HS-27A (cell line): ENCODE data around the gene TNNT2.

Source experiments
- DNase-seq: peaks from one replicate; pipeline ENCODE4 v3.0.0-alpha.2; 2012; ENCODE audit warnings: low read depth, missing footprints

The TNNT2 gene

DNA sequence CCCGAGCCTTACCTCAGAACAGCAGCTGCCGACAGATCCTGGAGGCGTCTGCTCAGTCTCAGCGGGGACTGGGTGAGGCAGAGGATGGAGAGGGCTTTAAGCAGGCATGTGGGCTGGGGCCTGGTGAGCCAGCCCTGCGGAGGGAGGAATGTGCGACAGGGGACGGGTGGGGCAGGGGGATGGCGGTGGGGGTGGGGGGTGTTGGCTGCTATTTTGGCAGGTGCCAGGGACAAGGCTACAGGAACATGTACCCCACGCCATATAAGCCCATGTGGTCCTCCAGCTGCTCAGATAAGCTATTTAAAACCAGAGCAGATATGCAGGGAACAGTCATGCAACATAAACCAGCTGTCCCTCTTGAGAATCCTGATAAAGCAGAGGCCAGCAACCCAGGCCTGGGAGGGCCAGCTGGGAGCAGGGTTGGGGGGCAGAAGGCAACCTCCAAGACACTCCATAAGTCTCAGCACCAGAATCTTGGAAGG lies at the start of gene TNNT2:
TSS of gene TNNT2 (minus strand) at position 70 of the 482 bp plus-strand sequence. CDS start 4,426 bp downstream, outside the sequence.
- DNase-seq = no peak

DNA sequence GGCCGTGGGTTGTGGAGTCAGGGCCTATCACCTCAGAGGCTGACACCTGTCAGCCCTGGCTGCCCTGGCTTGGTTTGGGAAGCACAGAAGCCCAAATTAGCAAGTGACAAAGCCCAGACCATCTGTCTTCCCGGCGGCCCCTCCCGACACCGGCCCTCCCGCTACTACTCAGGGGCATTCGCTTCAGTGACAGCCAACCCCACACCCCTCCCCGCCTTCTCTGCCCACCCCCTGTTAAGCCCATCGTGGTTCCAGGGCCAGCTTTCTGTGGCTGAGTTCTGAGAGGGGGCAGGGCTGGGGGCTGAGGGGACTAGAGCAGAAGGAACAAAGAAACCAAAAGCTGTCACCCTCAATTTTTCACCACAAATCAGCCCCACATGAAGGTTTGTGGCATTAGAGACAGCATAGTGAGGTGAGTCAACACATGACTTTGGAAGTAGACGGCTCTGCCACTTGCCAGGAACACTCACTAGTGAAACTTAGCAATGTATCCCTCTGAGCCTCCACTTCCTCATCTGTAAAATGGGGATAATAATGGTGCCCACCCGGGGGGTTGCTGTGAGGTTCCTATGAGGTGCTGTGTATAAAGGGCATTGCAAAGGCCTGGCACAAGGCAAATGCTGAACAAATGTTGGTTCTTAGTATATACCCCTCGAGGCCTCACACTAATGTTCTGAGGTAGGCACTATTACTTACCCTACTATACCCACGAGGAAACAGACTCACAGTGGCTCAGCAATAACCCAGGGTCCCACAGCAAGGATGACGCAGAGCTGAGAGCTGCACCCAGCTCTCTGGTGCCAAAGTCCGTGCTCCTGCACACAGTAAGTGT lies 49.2 kb upstream of the TNNT2 start:
- DNase-seq = no peak

DNA sequence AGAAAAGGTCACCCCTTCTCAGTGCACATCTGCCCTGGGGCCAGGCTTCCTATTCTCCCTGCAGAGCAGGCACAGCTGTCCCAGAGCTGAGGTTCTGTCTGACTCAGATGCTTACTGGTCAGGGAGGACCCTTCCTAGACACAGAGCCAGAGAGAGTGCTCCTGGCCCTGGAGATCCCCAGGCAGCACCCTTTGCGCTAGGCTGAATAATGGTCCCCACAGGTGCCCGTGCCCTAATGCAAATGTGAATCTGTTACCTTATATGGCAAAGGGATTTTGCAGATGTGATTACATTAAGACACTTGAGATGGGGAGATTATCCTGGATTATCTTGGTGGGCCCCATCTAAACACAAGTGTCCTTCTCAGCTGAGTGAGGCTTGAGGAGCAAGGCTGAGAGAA lies 46.7 kb upstream of the TNNT2 start:
- no peak for DNase-seq

DNA sequence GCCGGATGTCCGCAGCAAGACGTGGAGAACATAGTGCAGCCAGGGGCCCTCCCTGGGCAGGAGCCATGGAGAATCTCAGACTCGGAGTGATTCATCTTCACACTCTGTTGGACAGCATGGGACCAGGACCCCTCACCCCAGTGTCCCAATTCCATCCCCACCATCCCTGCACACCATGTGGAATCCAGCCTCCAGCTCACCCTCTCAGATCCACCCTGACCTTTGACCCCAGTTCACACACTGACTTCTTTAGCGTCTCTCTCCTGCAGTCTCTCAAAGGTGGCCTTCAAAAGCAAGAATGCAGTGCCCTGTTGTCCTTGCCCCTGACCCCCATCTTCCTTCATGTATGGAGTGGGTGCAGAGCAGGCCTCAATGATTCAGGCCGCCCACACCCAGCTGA lies 46.2 kb upstream of the TNNT2 start:
- no peak for DNase-seq

DNA sequence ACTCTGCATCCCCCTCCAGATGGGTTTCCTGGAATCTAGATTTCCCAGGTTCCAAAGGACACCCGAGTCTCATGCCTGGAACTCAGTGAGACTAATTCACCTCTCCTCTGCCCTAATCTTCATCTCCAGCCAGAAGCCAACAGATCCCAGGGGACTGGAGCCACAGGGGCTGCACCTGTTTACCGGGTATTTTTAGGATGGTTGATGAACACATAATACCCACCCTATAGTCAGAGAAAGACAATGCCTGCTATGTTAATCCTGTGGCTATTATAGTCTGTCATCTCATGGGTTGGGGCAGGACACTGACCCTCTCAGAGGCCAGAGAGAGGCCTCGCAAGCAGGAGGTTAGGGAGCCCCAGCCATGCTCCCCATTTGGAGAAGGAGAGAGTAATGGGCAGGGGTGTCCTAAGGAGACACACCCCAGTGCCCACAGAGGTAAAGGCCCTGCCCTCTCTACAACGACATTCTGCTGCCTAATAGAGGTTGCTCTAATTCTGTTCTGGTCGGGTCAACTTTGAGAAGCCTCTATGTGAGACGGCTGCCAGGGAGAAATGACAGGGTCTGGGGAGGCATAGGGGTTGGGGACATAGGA lies 45.1 kb upstream of the TNNT2 start:
- no peak for DNase-seq

DNA sequence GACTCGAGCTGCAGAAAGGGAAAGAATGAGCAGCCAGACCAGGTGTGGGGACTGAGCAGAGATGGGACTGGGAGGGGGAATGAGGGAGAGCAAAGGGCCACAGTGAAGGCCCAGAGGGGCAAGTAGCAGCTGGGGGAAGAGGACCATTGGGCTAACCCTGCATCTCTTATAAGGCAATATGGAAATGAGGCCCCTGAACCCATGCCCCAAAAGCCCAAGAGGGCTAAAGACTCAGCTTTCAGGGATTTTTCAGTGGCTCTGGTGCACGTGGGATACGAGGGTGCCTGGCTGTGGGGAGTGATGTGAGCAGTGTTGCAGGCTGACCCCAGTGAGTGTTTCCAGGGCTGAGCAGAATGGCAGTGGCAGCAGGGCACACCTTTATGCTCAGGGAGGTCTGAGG lies 44.5 kb upstream of the TNNT2 start:
- DNase-seq = no peak

DNA sequence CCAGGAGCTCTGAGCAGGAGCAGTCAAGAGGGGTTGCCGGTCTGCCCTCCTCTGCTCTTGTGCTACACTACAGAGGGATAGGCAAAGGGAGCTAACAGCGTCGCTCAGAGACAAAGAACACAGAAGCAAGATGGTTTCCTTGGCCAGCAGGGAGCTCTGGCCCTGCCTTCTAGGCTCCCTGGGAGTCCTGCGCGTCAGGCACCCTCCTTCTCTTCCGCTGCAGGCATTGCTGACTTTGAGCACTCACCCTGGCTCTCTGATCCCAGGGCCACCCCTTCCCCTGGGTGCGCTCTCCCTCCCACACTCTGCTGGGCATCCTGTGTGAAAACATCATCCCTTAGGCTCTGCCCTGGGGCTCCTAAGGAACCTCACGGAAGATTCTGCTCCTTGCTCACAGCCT lies 43.6 kb upstream of the TNNT2 start:
- DNase-seq = no peak

DNA sequence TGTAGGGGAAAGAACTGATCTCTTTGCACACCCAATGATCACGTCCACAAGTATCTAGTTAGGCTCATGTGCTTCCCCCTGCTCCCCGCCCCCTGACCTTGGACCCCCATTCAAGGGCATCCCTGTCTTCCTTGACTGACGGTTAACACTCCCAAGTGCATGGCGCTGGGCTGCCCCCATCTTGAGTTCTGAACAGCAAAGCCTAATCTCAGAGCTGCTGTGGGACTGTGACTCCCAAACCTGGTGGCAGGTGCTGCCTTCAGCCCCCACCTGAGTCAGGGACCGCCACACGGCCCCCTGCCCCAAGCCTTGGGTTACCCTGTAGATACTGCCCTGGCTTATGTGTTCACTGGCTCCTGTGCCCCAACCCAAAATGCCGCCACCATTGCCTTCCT lies 43.1 kb upstream of the TNNT2 start:
- no peak for DNase-seq

DNA sequence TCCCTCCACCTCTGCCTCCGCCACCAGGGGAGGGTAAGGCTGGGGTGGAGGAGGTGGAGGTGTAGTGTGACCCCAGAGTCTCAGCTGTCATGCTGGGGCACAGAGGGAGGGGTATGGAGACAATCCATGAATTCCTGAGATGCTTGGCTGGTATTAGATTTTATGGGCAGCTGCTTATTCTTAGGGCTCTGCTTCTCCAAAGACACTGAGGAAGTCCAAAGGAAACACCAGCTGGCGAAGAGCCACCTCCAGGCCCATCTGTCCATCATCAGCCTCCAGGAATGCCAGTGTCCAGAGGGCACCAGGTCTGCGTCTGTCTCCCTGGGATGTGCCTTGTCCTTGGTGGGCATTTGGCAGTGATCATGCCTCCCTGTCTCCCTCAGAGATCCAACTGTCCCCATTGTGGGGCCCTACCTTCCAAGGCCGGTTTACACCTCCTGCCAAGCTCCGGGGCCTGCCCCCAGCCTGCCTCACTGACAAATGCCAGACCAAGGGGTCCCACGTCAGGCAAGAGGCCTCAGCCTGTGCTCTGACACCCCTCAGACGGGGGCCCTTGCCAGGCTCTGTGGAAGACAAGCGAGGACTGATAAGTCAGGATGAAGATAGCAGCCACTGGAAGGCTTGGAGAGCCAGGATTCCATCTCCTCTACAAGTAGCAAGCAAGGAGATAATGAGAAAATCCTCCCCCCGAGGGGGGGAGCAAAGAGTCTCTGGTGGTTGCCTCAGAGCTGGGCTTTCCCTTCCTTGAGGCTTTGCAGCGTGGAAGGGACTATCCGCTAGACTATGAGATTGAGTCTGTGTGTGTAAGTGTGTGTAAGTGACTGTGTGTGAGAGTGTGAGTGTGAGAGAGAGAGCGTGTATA lies 42.5 kb upstream of the TNNT2 start:
- peak; percentile 11 for DNase-seq

DNA sequence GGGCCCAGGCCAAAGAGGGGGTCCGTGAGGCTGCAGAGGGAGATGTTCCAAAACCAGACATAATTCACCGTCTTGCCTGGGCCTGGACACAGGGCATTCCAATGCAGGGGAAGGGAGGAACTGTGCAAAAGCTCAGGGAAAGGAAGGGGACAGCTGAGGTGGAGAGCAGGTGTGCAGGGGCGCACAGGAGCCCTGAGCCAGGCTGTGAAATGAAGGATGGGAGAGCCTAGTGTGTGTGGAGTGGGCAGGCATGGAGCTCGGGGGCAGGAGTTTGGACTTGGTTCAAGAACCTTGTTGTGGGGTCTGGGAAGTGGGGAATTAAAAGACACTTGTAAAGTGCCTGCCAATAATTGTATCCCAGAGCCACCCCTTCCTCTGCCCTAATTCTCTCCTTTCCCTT lies 41.8 kb upstream of the TNNT2 start:
- no peak for DNase-seq

DNA sequence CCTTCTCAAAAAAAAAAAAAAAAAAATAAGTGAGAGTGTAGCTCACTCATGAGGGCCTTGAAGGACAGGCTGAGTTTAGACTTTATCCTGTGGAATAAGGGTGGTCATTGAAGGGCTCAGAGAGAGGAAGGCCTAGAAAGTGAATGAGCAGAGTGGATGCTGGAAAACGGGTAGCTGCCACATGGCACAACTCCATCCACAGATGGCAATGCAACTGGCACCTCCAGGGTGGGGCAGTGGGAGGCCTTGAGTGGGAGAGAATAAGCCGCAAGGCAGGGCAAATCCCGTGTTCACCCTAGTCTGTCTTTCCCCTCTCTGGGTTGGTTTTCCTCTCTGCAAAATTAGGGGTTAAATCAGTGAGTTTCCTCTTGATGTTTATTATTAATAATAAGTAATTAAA lies 41.0 kb upstream of the TNNT2 start:
- DNase-seq = no peak

DNA sequence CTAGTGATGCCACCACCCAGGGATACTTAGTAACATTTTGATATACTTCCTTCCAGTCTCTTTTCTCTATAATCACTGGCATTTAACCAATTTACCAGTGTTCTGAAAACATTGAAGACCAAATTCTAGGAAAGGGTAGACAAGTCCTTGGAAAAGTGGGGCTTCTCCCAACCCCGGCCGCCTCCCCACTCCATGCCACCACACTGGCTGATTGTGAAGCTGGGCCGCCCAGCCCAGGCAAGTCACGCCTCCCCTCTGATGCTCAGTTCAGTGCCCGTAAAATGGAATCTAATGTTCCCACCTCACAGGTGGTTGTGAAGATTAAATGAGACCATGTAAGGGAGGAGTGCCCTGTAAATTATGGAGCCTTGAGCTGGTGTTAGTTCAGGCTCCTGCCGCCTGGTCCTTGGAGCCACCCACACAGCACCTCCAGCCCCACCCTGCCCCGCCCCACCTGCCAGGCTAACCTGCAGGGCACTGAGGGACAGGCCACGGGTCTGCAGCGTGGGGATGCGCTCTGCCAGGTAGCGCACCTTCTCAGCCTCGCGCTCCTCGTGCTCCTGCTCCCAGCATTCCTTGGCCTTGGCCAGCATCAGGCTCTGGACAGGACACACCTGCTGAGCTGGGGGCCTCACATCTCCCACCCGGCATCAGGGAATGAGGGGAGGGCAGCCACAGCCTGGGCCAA lies 36.7 kb upstream of the TNNT2 start:
- DNase-seq = no peak

DNA sequence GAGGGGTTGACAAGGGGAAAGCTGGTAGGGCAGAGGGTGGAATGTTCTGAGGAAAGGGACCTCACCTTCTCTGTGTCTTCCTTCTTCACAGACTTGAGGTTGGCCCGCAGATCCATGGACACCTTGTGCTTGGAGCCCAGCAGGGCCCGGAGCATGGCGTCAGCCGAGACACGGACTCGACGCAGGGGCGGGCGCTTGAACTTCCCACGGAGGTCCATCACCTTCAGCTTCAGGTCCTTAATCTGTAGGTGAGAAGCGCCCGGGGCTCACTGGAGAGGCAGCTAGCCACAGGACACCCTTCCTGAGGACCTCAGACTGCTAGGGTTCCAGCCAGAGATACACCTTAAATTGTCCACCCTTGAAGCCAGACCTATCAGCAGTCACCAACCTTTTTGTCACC lies 33.8 kb upstream of the TNNT2 start:
- DNase-seq = no peak

DNA sequence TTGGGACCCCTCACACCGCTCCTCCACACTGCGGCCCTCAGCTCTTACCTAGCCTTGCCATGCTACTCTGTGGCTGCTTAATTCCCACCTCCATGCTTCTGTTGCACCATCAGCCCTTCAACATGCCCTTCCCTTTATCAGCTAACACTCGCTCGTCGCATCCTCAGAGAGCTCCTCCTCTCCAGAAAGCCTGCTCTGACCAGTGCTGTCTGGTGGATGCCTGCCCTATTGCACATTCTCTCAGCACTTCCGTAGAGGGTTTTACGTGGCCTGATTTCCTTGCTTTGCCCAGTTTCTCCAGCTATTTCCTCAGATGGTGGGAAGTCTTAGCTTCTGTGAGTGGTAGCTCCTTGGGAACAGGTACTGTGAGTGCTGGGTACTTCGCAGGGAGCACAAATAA lies 32.0 kb upstream of the TNNT2 start:
- DNase-seq = no peak

DNA sequence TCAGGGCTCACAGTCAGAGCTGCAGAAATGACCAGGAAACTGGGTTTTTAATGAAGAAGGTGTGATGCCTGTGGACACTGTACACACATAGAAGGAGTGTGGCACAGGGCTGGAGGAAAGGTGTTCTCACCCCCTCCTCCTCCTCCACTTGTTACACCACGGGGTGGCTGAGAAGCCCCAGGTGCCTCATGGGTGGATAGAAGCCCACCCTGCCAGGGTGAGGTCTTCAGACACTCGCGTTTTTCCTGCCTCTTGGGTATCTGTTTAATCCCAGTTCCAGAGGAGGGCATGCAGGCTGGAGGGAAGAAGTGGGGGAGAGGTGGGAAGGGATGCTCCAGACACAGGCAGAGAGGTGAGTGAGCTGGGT lies 31.3 kb upstream of the TNNT2 start:
- no peak for DNase-seq

DNA sequence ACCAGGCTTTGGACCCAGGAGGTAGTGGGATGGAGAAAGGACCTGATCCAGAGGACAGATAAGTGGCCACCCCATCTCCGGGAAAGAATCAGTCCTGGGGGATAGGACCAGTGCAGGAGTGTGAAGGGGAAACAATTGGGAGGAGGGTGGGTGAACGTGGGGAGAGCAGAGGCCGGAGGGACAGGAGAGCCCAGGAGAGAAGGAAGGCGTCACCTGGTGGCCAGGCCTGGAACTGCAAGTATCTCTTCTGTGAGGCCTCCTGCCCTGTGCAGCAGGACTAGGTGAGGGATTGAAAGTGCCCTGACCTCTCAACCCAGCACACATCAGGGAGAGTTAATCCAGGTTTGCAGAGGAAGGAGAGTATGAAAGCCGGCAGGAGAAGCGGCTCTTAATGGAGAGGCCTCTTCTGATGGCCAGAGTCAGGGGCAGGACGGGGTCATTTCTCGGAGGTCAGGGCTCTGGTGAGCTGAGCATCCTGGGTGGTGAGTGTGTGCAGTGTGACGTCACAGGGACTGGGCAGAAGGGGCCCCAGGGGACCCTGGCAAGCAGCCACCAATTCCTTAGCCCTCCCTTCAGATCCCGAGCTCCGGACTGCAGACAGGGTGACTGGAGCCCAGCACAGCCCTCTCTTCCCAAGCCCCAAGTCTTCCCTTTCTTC lies 30.8 kb upstream of the TNNT2 start:
- peak; percentile 43 for DNase-seq

DNA sequence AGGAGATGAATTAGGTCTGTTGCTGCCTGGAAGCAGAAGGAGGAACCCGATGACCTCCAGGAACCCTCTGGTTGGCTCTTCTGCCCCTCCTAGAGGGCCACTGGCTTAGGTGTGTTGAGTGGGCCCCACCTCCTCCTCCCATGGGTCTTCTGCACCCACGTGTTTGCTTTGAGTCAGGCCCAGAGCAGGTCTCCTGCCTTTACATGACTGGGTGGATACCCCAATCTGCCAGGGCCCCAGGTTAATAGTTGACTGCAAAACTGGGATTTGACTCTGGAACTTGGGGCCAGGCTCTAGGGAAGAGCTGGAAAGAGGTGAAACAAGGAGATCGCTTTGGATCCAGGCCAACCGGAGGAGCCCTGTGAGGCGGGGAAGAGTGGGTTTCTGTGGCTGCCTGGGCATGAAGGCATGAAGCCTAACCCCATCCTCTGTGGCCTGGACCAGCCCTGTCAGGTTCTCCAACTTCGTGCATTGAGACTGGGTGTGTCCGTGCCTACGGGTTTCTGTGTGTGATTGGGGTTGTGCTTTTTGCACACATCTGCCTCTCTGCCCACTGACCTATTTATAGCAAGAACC lies 29.4 kb upstream of the TNNT2 start:
- no peak for DNase-seq

DNA sequence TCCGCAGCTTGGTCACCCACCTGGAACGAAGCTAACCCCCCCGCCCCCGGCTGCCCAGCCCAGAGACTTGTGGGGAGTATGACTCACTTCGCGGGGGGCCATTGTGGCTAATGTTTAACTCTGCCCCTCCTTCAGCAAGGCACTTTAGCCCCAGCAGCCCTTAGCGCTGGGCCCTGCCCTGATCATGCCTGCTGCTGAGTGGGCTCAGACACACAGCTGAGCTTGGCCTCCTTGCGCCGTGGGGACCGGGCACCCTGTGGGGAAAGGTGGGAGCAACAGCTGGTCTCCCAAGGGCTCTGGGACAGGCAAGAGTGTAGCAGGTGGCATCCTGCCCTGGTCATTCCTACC lies 28.0 kb upstream of the TNNT2 start:
- DNase-seq = no peak

DNA sequence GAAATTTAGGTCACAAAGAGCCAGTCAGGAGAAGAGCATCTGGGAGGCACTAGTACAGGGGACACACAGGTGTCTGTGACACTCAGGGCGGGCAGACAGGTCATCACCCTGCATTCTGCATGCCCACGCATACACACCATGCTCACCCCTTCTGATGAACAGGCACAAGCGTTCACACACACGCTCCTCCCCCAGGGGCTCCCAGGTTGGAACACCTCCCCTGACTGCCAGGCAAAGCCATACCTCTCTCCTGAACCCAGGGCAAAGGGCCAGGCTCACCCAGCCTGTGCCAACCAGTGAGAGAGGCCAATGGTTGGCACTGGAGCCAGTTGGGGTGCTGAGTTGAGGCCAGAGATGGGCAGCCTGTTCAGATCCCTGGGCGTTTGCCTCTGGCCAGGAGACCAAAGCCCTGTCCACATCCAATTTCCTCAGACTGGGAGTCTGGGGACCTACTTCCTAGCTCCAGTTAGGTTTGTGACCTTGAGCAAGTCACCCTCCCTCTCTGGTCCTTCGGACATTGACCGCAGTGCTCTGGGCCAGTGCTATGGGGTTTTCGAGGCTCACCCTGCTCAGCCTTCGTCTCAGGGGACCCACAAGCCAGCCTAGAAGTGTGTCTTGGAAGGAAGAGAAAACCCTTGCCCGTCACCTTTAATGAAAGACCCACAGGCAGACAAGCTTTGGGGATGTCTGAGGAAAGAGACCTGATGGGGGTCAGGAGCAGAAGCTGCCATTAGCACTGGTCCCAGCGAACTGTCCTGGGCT lies 27.4 kb upstream of the TNNT2 start:
- no peak for DNase-seq

DNA sequence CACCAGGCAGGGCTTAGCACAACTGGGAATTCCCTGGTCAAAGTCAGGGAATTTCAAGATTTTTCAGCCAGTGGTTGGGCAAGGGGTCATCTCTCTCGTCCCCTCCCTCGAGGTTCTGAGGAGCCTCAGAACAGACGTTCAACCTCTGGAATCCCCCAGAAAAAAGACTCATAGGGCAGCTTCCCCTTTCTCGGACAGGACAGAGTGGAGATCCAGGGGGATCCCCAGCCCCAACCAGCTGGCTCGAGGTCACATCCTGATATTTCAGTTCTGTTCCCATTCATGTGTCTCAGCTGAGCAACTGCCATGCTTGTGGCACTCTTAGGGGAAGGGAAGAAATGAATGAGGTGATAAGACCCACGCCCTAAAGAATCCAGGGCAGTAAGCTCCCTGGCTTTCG lies 26.6 kb upstream of the TNNT2 start:
- DNase-seq = no peak

DNA sequence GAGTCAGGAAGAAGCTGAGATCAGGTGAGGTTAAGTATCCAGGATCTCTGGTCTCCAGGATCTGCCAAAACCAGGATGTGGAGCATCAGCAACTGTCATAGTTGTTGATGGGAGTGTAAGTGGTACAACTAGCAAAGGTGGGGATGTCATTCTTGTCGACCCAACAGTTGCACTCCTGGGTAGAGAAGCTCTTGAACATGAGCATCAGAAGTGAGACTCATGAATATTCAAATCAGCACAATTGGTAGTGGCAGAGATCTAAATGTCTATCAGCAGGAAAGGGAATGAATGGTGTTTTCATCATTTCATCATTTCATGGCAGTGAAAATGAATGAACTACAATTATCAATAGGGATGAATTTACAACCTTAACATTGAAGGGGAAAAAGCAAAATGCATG lies 25.9 kb upstream of the TNNT2 start:
- DNase-seq = no peak
